ENCODE data around the gene SENP6.

DNA sequence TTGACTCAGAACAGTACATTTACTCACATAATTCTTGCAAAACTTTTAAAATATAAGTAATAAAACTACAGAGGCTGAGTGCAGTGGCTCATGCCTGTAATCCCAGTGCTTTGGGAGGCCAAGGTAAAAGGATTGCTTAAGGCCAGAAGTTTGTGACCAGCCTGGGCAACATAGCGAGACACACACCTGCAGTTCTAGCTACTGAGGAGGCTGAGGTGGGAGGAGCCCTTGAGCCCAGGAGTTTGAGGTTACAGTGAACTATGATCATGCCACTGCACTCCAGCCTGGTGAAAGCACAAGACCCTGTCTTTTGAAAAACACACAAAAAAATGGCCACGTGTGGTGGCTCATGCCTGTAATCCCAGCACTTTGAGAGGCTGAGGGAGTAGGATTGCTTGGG is 125.5 kb downstream of the SENP6 start:
- TF ChIP-seq CTCF (tag by site-specific recombination; IDR thresholded peaks at IDR 0.05), result no peak
- TF ChIP-seq ZNF561 (tag by site-specific recombination; IDR thresholded peaks at IDR 0.05; ENCODE audit: borderline replicate concordance), result no peak
- no peak for TF ChIP-seq YY1 (tag by site-specific recombination; IDR thresholded peaks at IDR 0.05)
- TF ChIP-seq ZNF138 (tag by site-specific recombination; IDR thresholded peaks at IDR 0.05; ENCODE audit: borderline replicate concordance), result no peak
- TF ChIP-seq ZNF621 (tag by site-specific recombination; IDR thresholded peaks at IDR 0.05), result no peak
- TF ChIP-seq ZNF416 (tag by site-specific recombination; IDR thresholded peaks at IDR 0.05), result no peak
- no peak for TF ChIP-seq ZNF48 (tag by site-specific recombination; IDR thresholded peaks at IDR 0.05)
- no peak for TF ChIP-seq BCL11B (tag by site-specific recombination; IDR thresholded peaks at IDR 0.05; ENCODE audit: low read depth)
- no peak for TF ChIP-seq ZNF24 (tag by site-specific recombination; IDR thresholded peaks at IDR 0.05)

Measured in HEK293 (cell line).